ENCODE measurements around the gene CENPH.
"Not testable (repeated sequence)": the region's sequence is repeated elsewhere in the genome, so short reads cannot be mapped to it uniquely, and the experiment has no call there.

GRCh38 chr5:69220833-69221232 lies 31.4 kb downstream of the CENPH start:
- TF ChIP-seq CTCF, POLR2A (IDR thresholded peaks at IDR 0.05): not testable (repeated sequence)
